AG09309 (cell line): ENCODE measurements around the gene ZCCHC3.
"Not testable (repeated sequence)": the region's sequence is repeated elsewhere in the genome, so short reads cannot be mapped to it uniquely, and the experiment has no call there.

ENCODE experiments used
- DNase-seq: peaks from one replicate; pipeline ENCODE4 v3.0.0-alpha.2; 2010; ENCODE audit warnings: low read depth
- H3K4me3 ChIP-seq: 2 replicates; pipeline ENCODE4 v1.5.1; 2011; ENCODE audit warnings: mild to moderate bottlenecking, low read depth, low read length, moderate library complexity; ENCODE audit not compliant: control insufficient read depth
- CTCF ChIP-seq: IDR thresholded peaks from 2 replicates; pipeline ENCODE4 v1.5.1; 2011; ENCODE audit warnings: mild to moderate bottlenecking, low read depth, low read length, inconsistent platforms; ENCODE audit not compliant: insufficient read depth, control insufficient read depth; ENCODE audit errors: missing control alignments

Gene ZCCHC3

GRCh38 chr20:328975-329695 lies 31.8 kb downstream of the ZCCHC3 start:
- no peak overlapping the region for H3K4me3 ChIP-seq
- DNase-seq = no peak
- TF ChIP-seq CTCF = no peak

GRCh38 chr20:329851-330232 lies 32.5 kb downstream of the ZCCHC3 start:
- TF ChIP-seq CTCF = no peak
- DNase-seq = no peak
- H3K4me3 ChIP-seq = no peak overlapping the region

- TF ChIP-seq CTCF = peak; percentile 91
- no peak for DNase-seq
- no peak overlapping the region for H3K4me3 ChIP-seq
Observed at GRCh38 chr20:330233-331149, 33.1 kb downstream of the ZCCHC3 start.

GRCh38 chr20:334578-334977 lies 37.2 kb downstream of the ZCCHC3 start:
- no peak for DNase-seq
- H3K4me3 ChIP-seq = no peak overlapping the region
- TF ChIP-seq CTCF = no peak

GRCh38 chr20:336040-336439 lies 38.7 kb downstream of the ZCCHC3 start:
- not testable (repeated sequence) for DNase-seq, H3K4me3 ChIP-seq

- no peak overlapping the region for H3K4me3 ChIP-seq
- no peak for TF ChIP-seq CTCF
- no peak for DNase-seq
Observed at GRCh38 chr20:341682-342081, 44.3 kb downstream of the ZCCHC3 start.

- no peak for TF ChIP-seq CTCF
- no peak for DNase-seq
- no peak overlapping the region for H3K4me3 ChIP-seq
Observed at GRCh38 chr20:343107-343506, 45.7 kb downstream of the ZCCHC3 start.
